Bronchial epithelial cell (primary cell): ENCODE results near the gene ZNF618. TPM values are rescaled to one million over a fixed set of nuclear protein-coding genes. Genes with fewer than 3 reads are reported as not detected.
A peak's percentile ranks its signal among the peaks of the same experiment; 100 is the strongest.

Source experiments
- DNase-seq: peaks from one replicate; pipeline ENCODE4 v3.0.0-alpha.2; 2010; ENCODE audit warnings: low read depth
- FAIRE-seq: peaks from 2 replicates; lab custom pipeline; 2011; peaks lifted over from hg19 to GRCh38; lab: Jason Lieb, UNC
- H3K27me3 ChIP-seq: 2 replicates; pipeline ENCODE4 v1.5.1; 2011; ENCODE audit warnings: low read length; ENCODE audit not compliant: control insufficient read depth, insufficient read depth
- H3K36me3 ChIP-seq: 2 replicates; pipeline ENCODE4 v1.5.1; 2011; ENCODE audit warnings: low read length; ENCODE audit not compliant: control insufficient read depth, insufficient read depth
- H3K4me3 ChIP-seq: 2 replicates; pipeline ENCODE4 v1.5.1; 2011; ENCODE audit warnings: mild to moderate bottlenecking, low read depth, low read length, control low read depth
- CTCF ChIP-seq: IDR thresholded peaks from 2 replicates; pipeline ENCODE4 v1.5.1; 2011; ENCODE audit warnings: mild to moderate bottlenecking, moderate library complexity, low read length, control low read depth, inconsistent platforms; ENCODE audit not compliant: insufficient read depth, severe bottlenecking
- total RNA-seq: library from RNA; depleted of rRNA; stranded (reverse); fragments of >200 nt; gene quantifications from 2 replicates; pipeline ENCODE4 v1.2.1, GENCODE V29; 2014

The ZNF618 gene
- total RNA-seq, 1 donor from 2014 or later = 1.6 TPM

- no peak for TF ChIP-seq CTCF
- no peak for DNase-seq
- H3K27me3 ChIP-seq = no peaks in the 10 kb centered on the region
- H3K36me3 ChIP-seq = peaks cover 6% of the 10 kb centered on the region
- peak; percentile 93 for FAIRE-seq
- no peak overlapping the region for H3K4me3 ChIP-seq
Observed at GRCh38 chr9:113986931-113987330, 110.8 kb downstream of the ZNF618 start.

GRCh38 chr9:113987526-113987925, 111.4 kb downstream of the ZNF618 start:
- H3K4me3 ChIP-seq = no peak overlapping the region
- no peaks in the 10 kb centered on the region for H3K27me3 ChIP-seq
- no peak for TF ChIP-seq CTCF
- FAIRE-seq = no peak
- DNase-seq = no peak
- H3K36me3 ChIP-seq = peaks cover 6% of the 10 kb centered on the region

GRCh38 chr9:113988385-113989016, 112.4 kb downstream of the ZNF618 start:
- Histone ChIP-seq H3K36me3 (peaks cover 6% of the 10 kb centered on the region), H3K27me3 (no peaks in the 10 kb centered on the region), H3K4me3 (no peak overlapping the region)
- TF ChIP-seq CTCF = no peak
- no peak for FAIRE-seq
- DNase-seq = no peak

GRCh38 chr9:113989017-113989713, 113.1 kb downstream of the ZNF618 start:
- FAIRE-seq (no peak), DNase-seq (no peak)
- H3K4me3 ChIP-seq = no peak overlapping the region
- H3K27me3 ChIP-seq = no peaks in the 10 kb centered on the region
- peaks cover 6% of the 10 kb centered on the region for H3K36me3 ChIP-seq
- no peak for TF ChIP-seq CTCF

- FAIRE-seq = no peak
- DNase-seq = no peak
- no peaks in the 10 kb centered on the region for H3K27me3 ChIP-seq
Observed at GRCh38 chr9:113989714-113990569, 113.8 kb downstream of the ZNF618 start.

More at GRCh38 chr9:113989714-113990569, 113.8 kb downstream of the ZNF618 start:
- peaks cover 6% of the 10 kb centered on the region for H3K36me3 ChIP-seq
- no peak for TF ChIP-seq CTCF
- H3K4me3 ChIP-seq = no peak overlapping the region
